SIG-M5 treated with dmso at 0.1 percent for 504 hours (cell line): ENCODE results near the gene POMGNT2.
"Not testable (repeated sequence)": the region's sequence is repeated elsewhere in the genome, so short reads cannot be mapped to it uniquely, and the experiment has no call there.

Source experiments
- DNase-seq: peaks from one replicate; lab custom pipeline; 2025; ENCODE audit not compliant: unreplicated experiment; lab: John Stamatoyannopoulos, UW

Gene POMGNT2

GRCh38 chr3:43048470-43048869 is 57.4 kb downstream of the POMGNT2 start:
- no peak for DNase-seq

GRCh38 chr3:43046583-43046982 is 59.3 kb downstream of the POMGNT2 start:
- DNase-seq: no peak

- not testable (repeated sequence) for DNase-seq
Observed at GRCh38 chr3:43045079-43045478, 60.8 kb downstream of the POMGNT2 start.

- no peak for DNase-seq
Observed at GRCh38 chr3:43043793-43044192, 62.1 kb downstream of the POMGNT2 start.

- DNase-seq: no peak
Observed at GRCh38 chr3:43043071-43043766, 62.7 kb downstream of the POMGNT2 start.

- DNase-seq: no peak
Observed at GRCh38 chr3:43041517-43041916, 64.4 kb downstream of the POMGNT2 start.

- DNase-seq: no peak
Observed at GRCh38 chr3:43038010-43038409, 67.9 kb downstream of the POMGNT2 start.

GRCh38 chr3:43036621-43037423 is 69.1 kb downstream of the POMGNT2 start:
- no peak for DNase-seq

GRCh38 chr3:43035801-43036365 is 70.0 kb downstream of the POMGNT2 start:
- no peak for DNase-seq

- DNase-seq: no peak
Observed at GRCh38 chr3:43034911-43035310, 71.0 kb downstream of the POMGNT2 start.

GRCh38 chr3:43034200-43034599 is 71.7 kb downstream of the POMGNT2 start:
- DNase-seq: no peak

GRCh38 chr3:43032646-43033628 is 72.9 kb downstream of the POMGNT2 start:
- no peak for DNase-seq

GRCh38 chr3:43031889-43032545 is 73.9 kb downstream of the POMGNT2 start:
- DNase-seq: no peak

GRCh38 chr3:43031485-43031884 is 74.4 kb downstream of the POMGNT2 start:
- no peak for DNase-seq

GRCh38 chr3:43030162-43030935 is 75.5 kb downstream of the POMGNT2 start:
- DNase-seq: no peak
